GM12892 (cell line): ENCODE results near the gene SNAI3.

Experiments used
- POLR2A ChIP-seq: IDR thresholded peaks from 2 replicates; pipeline ENCODE4 v1.6.1; 2011; ENCODE audit warnings: low read depth, low read length, control low read depth
- POLR2AphosphoS5 ChIP-seq: IDR thresholded peaks from 2 replicates; pipeline ENCODE4 v1.6.1; 2011; ENCODE audit warnings: low read depth, low read length, control low read depth

DNA sequence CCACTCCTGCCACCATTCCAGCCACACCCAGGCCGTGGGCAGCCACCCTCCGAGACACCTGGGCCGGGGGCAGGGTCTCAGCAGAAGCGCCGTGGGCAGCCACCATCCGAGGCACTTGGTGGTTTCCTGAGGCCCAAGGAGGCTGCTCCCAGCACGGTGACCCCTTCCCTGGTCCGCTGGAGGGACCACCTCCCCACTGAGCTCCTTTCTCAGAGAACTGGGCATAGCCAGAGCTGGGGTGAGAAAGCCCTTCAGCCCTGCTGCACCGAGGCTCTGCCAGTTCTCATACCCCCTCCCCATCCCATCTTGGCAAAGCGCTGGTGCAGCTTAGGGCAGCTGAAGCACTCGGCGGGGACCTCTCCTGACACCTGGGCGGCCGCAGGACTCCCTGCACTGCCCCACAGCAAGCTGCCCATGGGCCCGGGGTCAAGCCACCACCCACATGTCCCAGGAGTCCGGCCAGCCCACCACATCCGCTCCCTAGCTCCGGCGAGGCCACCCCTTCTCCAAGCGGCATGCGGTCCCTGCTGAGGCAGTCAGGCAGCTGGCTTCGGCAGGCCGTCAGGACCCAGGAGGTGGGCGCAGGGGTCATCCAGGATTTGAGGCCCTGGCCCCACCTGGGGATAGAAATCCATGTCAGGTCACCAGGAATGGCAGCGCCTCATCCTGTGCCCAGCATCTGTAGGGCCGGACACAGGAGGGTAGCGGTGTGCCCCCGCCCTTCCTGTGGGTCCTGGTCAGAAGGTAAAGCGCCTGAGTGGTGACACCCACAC is 34.1 kb downstream of the SNAI3 start:
- no peak for TF ChIP-seq POLR2AphosphoS5
- no peak for TF ChIP-seq POLR2A
